NCI-H2081 treated with DMSO at 0.1 percent for 48 hours (cell line): ENCODE measurements around the gene CAPS.

Experiments used
- DNase-seq: peaks from one replicate; lab custom pipeline; 2025; lab: John Stamatoyannopoulos, UW

The CAPS gene

DNA sequence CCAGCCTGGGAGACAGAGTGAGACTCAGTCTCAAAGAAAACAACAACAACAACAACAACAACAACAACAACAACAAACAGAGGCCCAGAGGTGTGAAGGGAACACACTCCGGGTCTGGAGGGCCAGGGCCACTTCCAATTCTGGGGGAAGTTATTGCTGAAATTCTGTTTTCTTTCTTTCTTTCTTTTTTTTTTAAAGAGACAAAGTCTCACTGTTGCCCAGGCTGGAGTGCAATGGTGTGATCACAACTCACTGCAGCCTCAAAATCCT is 3.5 kb upstream of the CAPS start:
- no peak for DNase-seq

DNA sequence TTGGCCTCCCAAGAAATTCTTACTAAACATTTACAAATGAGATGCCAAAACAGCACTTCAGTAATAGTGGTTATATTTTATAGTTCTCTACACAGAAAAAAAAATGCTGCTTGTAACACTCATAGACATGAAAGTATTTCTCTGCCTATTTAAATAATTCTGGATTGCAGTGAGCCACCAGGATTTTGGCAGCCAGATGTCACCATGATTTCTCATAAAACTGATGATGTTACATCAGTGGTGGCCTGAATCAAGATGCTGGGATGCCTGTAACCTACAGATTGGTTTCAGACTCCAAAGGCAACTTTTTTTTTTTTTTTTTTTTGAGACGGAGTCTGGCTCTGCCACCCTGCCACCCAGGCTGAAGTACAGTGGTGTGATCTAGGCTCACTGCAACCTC is 2.7 kb upstream of the CAPS start:
- no peak for DNase-seq

DNA sequence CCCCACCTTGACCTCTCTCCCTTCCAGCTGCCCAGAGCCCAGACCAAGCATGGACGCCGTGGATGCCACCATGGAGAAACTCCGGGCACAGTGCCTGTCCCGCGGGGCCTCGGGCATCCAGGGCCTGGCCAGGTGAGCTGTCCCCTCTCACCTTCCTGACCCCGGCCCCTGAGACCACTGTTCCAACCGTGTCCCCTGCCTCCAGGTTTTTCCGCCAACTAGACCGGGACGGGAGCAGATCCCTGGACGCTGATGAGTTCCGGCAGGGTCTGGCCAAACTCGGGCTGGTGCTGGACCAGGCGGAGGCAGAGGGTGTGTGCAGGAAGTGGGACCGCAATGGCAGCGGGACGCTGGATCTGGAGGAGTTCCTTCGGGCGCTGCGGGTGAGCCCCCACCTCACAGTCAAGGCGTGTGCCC is 312 bp downstream of the CAPS start:
- no peak for DNase-seq

DNA sequence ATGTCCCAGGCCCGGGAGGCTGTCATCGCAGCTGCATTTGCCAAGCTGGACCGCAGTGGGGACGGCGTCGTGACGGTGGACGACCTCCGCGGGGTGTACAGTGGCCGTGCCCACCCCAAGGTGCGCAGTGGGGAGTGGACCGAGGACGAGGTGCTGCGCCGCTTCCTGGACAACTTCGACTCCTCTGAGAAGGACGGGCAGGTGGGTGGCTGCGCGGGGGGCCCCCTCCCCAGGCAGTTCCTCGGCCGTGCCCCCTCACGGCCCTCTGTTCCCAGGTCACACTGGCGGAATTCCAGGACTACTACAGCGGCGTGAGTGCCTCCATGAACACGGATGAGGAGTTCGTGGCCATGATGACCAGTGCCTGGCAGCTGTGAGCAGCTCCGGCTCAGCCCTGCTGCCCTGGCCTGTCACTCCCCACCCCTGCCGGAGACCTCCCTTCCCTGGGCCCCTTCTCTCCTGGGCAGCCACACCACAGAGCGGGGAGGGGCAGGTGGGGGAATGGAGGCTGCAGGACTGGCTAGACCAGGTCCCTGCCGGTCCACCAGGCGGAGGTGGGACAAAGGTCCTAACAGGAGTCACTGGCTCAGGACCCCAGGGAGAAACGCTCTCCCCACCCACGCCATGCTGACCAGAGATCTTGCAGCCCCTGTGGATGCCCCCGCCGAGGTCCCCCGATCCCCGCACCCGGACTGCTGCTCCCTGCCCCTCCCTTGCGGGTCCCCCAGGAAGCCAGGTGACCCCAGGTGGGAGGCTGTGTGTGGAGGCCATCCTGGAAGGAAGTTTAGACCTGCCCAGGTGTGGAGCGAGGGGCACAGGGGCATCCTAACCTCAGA is 1.1 kb downstream of the CAPS start:
- no peak for DNase-seq

DNA sequence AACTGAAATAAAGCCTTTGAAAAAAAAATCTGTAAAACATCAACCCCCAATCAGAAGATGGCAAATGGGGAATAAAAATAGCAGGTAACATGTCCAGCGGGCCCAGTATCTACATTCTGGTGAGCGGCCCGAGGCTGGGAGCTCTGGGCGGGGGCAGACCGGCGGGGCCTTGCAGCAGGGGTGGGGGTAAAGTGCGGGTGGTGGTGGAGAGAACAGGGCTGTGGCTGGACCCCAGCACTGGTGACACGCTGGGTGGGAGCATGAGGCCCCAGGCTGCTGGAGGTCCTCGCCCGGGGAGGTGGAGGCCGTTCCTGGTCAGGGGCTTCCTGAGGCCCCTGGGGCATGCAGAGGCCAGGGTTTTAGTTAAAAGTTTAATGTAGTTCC is 1.7 kb downstream of the CAPS start:
- no peak for DNase-seq

DNA sequence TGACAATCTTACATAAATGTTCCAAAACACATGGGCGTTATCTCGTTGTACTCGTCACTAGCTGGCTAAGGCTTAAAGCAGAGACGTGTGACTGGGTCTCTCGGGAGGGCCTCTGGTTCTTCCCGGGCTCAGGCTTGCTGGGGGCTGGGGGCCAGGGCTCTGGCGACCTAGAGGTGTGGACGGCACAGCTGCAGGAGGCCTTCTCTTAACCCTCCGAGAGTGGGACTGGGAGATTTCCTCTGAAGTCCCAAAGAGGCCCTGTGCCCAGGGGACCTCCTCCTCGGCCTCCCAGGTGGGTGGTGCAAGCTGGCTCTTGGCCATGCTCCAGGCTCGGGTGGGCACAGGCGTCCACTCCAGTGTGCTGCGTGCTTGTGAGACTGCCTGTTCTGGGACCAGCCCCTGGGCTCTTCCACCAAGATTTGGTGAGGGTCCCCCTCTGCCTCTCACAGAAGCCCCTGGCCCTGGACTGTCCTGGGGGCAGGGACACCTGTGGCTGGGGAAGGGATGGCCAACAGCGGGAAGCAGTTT is 2.2 kb downstream of the CAPS start:
- no peak for DNase-seq

DNA sequence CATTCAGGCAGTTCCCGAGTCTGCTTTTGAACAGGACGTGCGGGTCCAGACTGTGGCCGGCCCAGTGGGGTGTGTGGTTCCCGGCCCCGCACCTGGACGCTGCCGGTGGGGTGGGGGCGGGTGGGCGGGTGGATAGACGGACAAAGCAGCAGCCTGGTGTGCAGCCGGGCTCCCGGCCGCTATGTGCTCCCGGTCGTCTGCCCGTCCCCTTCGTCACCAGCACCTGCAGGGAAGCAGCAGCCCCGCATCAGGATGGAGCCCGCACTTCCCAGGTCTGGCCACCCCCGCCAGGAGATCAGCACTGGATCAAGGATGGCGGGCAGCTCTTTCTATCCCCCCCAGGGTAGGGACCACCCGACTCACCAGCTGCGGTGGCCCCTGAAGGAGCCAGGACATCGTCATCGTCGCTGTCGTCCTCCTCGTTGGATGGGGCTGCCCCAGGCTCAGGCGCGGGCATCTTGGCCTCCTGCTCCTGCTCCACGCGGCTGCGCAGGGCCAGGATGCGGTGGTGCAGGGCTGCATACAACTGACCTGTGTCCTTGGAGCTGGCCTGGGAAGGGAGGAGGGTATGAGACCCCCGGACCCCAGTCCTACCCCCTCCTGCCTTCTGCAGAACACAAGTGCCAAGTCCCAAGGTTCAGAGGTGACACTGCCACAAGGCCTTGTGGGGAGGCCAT is 3.5 kb downstream of the CAPS start:
- DNase-seq: no peak

DNA sequence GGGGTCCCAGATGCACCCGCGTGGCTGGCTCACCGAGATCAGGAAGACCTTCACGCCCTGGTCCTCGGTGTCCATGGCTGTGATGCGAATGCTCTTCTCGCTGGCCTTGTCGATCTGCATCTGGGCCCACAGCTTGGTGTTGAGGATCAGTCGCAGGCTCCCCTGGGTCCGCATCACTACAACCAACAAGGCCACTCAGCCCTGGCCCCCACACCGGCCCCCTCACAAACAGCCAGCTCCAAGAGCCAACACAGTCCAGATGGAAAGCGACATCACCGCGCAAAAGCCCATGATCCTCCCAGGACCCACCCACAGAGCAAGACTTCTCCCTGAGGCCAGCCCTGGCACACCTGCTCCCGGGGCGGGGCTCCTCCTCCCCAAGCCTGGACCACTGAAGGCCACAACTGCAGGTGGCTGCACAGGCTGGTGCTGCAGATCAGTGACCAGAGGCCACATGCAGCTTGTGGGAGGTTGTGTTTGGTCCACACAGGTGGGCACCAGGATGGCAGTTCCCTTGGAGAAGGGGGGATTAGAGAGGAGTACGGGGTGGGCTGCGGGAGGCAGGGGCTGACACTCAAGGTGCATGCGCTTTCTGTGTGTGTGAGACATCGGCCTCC is 4.5 kb downstream of the CAPS start:
- DNase-seq: no peak

DNA sequence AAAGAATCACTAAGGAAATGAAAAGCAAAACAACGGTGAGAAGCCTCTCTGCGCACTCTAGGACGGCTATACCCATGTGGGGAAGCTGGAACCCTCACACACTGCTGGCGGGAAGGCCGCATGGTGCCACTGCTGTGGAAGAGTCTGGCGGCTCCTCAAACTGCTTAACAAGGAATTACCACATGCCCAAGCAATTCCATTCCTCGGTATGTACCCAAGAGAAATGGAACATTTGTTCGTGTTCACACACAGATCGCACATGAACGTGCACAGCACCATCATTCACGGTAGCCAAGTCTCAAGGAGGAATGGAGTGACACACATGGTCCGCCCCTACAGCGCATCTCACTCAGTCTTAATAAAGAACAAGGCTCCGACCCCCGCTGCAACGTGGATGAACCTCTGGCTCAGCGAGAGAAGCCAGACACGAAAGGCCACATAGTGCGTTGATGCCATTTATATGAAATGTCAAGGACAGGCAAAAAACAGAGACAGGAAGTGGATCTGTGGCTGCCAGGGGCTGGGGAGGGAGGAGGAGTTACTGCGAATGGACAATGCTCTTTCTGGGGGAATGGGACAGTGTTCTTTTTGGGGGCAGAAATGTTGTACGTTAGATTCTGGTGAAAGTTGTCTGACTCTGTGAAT is 7.6 kb downstream of the CAPS start:
- DNase-seq: no peak

DNA sequence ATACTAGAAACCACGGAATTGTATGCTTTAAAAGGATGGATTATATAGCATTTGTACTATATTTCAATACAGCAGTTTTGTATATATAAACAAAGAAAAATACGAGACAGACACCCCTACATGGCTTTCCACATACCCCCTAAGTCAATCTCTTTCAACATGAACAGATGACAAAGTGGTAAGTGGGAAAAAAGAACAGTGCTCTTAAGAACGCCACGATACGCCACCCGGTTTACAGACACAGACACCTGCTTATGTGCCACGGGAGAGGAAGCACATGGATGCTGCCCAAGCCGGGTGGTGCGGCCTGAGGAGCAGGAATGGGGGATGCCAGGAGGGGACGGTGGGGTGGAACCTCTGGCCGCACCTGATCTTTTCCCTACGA is 8.1 kb downstream of the CAPS start:
- DNase-seq: no peak

DNA sequence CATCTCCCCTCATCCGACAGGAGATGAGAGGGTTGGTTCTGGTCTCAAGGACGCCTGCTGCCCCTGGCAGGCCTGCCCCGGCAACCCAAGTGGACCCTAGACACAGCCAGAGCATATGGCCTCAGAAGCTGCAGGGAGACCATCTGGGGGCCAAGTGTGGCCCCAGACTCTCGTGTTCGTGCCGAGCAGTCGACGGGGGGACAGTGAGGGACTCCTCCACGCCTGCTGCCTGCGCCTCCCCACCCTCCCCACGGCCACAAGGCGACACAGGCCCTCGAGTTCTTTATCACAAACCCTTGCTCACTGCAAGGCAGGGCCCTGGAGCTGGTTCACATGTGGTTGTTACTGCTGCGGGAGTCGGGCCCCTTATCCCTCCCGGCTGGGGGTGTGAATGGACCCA is 9.3 kb downstream of the CAPS start:
- no peak for DNase-seq

DNA sequence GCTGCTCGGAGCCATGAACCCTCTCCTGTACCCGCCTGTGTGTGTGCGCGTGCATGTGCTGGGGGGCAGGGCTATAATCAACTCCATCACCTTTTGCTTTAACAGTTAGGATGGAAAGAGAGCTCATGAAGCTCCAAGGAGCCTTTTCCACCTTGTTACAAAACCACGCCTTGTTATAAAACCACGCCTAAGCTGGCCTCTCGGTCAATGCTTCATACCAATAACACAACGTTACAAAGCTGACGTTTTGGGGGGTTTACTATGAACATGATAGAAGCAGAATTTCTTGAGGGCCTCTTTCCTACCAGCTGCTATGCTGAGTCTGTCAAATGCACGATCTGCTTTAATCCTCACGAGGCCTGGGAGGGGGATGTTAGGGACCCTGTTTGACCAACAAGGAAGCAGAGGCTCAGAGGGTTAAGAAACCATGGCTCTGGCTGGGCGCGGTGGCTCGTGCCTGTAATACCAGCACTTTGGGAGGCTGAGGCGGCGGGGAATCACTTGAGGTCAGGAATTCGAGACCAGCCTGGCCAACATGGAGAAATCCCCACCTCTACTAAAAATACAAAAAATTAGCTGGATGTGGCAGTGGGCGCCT is 11.9 kb downstream of the CAPS start:
- DNase-seq: no peak

DNA sequence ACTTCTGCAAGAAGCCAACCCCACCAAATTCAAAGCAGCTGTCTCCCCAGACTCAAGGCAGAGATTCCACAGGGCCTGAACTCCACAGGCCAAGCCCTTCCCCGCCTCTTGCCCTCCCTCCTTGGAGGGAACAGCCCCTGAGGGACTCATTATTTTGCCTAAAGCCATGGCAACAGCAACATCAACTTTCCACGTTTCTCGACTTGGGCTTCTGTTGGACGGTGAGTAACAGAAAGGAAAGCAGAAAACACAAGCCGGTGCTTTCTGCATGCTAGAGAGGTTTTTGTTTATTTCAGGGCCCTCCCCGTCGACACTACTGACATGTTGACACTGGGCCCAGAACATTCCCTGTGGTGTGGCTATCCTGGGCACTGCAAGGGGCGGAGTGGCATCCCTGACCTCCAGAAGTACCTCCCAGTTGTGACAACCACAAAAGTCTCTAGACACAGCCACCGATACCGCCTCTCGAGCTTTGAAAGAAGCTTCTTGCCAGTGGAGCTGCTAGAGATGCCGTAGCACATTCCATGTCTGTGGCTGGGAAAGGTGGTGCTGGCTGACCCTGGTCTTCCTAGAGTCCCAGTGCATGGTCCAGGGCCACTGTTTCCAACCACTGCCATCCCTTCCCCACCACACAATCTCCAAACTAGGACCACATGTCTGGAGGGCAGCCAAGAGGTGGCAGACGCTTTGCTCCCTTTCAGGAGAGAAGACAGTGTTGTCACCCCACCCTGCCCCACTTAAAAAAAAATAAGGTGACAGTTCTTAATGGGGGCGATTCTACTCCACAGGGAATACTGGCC is 12.8 kb downstream of the CAPS start:
- no peak for DNase-seq

DNA sequence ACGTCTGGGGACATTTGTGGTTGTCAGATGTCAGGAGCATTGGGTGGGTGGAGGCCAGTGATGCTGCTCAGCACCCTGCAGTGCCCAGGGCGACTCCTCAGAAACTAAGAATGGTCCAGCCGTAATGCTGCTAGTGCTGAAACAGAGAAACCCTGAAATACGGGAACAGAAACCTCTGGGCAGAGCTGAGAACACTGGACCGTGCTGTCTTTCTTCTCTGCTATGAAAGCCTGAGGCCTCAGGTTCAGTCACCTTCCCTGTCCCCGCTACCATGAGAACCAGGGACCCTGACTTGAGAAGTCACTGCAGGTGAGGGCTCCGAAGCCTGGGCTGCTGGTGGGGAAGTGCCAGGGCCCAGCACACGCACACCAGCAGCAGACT is 13.4 kb downstream of the CAPS start:
- no peak for DNase-seq

DNA sequence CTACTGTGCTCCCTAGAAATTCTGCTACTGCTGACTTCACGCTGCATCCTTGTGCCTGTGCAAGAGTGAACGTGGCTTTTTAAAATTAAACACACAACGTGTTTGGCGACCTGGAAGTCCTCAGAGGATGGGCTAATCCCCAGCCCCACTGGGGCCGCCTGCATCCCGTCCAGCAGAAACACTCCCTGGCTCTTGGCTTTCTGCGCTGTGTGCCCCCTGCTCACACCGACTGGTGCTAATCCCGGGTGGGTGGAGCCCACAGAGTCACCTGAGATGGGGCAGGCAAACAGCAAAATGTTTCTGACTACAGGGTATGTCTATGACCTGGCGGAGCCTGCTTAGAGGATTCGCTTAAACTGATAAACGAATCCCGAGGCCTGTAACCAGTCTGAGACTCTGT is 15.1 kb downstream of the CAPS start:
- DNase-seq: no peak

DNA sequence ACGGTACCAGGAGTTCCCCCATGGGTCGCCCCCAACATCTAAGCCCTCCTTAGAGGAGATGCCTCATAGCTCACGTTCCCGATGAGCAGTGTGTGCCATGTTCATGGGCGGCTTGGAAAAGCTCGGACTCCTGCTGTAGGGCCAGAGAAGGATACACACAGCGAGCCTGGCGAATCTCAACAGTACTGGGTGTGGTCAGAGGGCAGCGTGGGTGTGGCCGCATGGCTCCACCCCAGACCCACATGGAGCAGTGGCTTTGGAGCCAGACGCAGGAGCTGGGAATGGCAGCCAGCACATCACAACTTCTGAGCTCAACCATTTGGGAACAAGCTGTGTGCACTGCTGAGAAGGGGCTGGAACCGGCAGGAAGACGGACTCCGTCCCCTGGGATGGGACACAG is 15.6 kb downstream of the CAPS start:
- DNase-seq: no peak

DNA sequence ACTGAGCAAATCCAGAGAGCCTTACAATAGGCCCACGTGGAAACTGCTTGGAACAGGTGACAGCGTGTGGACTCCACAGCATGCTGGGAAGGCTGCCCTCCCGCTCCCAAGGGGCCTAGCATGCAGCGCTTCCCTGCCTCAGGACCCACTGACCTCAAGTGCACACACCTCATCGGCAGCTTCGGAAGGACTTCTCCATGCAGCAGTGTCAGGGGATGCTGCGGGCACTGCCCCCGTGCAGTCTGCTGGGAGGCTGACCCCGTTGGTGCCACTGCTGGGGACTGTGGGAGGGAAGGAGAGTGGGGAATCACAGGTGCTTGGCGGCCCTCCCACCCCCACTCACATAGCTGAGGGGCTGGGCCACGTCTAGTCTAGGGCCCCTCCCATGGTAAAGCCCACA is 17.2 kb downstream of the CAPS start:
- DNase-seq: no peak

DNA sequence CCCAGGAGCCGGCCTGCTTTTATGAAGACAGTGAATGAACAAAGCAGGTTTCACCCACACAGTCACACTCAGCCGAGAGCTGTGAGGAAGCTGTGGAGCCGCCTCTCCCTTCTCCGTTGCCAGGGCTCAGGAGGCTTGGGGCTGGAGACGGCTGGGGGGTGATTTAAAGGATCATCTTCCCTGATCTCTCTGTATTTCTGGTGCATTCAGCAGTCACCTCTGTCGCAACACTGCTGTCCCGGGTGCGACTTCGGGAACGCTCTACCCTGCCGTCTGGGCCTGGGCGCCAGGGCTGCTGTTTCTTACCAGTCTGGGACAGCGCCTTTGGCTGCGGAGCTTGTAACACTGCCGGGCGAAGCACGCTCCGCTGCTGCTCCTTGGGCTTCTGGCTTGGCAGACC is 18.1 kb downstream of the CAPS start:
- no peak for DNase-seq

DNA sequence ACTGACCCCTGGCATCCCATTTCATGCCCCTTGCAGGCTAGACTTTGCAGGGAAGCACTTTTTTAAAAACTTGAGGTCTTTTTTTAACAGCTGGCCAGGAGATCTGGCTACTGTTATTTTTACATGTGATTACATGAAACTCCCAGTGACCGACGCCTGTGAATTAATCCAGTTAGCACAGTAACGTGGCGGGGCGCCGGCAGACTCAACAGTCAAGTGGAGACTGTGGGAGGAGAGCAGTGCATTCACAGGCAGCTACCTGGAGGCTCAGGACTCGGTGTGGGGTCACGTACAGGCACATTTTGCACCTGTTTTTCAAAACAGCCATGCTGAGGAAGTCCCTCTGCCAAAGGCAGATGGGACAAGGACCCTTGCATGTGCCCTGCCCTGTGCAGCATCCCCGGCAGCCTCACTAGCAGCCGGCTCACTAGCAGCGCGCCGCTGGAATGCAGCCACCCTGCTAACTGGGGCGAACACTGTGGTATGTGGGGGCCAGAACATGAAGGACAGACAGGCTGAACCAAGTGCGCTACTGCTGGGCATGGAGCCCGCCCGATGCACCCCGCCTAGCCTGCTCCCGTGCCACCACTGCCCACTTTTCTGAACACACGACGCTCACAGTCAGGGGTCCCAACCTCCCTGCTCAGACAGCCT is 18.7 kb downstream of the CAPS start:
- no peak for DNase-seq

DNA sequence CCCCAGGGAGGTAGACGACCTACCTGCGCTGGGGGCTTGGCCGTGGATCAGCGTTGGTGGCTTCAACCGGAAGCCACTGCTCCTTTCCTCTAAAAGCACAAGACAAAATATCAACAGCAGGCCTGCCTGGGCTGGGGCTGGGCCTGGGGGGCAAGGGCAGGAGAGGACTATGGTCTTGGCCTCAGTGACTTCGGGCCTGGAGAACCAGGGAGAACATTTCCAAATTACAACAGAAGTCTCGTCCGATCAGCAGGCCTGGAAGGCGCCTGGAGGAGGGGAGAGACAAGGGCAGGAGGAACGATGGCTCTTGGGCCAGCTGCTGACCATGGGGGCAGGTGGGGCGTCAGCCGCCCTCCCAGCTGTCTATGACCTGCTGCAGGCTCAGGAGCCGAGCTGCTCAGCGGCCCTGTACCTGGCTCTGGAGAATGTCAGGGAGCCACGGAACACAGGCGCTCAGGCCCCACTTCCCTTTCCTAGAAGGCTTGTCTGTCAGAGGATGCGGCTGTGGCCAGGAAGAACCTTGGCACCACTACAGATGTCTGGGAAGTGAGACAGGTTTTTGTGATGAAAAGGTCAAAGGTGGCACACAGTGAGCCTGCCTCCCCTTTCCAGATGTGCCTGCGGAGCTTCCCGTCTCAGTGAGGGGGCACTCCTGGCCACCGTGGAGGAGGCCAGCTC is 19.5 kb downstream of the CAPS start:
- DNase-seq: no peak

DNA sequence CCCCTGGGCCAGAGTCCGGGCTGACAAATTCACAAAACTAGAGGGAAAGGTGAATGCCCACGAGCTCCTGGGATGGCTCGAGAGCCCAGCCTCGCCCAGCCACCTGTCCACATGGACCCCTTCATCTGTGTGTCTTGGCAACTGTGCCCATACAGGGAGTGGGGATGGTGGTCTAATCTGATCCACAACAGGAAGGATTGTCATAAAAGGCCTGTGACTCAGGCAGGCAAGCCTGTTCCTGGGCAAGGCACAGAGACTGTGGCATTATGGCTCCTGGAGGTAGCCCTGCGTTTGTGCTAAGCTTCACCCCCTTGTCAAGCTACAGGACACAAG is 20.0 kb downstream of the CAPS start:
- no peak for DNase-seq
